ENCODE measurements around the gene S100A10. TPM values are rescaled to one million over a fixed set of nuclear protein-coding genes. Genes with fewer than 3 reads are reported as not detected.

The S100A10 gene
- total RNA-seq, 1 experiment from 2014 or later, result 160 TPM

DNA sequence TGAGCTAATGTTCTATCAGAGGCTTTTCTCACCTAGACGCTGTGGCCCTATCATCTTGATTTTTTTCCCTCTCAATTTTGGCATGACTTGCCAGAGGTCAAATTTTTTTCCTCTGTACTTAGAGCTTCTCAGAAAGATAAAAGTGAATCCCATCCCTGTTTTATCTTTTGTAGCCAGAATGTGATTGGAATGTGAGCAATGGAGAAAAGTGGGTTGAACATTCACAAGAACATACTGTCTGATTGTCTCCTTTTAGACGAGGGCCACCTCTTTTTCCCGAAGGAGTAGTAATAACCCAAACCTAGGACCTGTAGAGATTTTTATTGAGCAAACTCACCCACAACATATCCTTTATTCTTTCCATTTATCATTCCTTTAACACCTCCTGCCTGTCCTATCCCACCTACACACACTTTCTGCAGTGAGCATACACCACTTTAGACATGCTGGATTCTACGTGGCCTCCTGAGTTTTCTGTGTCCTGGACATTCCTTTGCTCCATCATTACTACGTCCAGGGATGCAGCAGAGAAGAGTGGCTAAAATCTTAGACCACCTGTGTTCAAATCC lies 15.9 kb downstream of the S100A10 start:
- H2BK5ac ChIP-seq (ENCODE audit: insufficient read length, low read length), result no peak overlapping the region
- no peak overlapping the region for H3T11ph ChIP-seq (ENCODE audit: low read length)
- no peak overlapping the region for H4K5ac ChIP-seq (ENCODE audit: insufficient read length, low read depth, low read length)
- peaks cover 11 to 15% of the 10 kb centered on the region in 2 experiments for H3K4me1 Mint-ChIP-seq
- TF ChIP-seq, protein P1, sequence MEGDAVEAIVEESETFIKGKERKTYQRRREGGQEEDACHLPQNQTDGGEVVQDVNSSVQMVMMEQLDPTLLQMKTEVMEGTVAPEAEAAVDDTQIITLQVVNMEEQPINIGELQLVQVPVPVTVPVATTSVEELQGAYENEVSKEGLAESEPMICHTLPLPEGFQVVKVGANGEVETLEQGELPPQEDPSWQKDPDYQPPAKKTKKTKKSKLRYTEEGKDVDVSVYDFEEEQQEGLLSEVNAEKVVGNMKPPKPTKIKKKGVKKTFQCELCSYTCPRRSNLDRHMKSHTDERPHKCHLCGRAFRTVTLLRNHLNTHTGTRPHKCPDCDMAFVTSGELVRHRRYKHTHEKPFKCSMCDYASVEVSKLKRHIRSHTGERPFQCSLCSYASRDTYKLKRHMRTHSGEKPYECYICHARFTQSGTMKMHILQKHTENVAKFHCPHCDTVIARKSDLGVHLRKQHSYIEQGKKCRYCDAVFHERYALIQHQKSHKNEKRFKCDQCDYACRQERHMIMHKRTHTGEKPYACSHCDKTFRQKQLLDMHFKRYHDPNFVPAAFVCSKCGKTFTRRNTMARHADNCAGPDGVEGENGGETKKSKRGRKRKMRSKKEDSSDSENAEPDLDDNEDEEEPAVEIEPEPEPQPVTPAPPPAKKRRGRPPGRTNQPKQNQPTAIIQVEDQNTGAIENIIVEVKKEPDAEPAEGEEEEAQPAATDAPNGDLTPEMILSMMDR (conservative IDR thresholded peaks at IDR 0.05), result no peak
- H3K14ac ChIP-seq (ENCODE audit: insufficient read depth, low read length), result no peak overlapping the region
- H2AK5ac ChIP-seq (ENCODE audit: insufficient read length, low read length), result no peak overlapping the region
- H2BK20ac ChIP-seq (ENCODE audit: low read depth, low read length, poor library complexity, severe bottlenecking), result no peak overlapping the region
- no peaks in the 10 kb centered on the region for H3K9me3 ChIP-seq (ENCODE audit: control insufficient read depth, low read depth, low read length)
- no peaks in the 10 kb centered on the region for H3K79me1 ChIP-seq (ENCODE audit: insufficient read depth, low read depth, low read length, poor library complexity, severe bottlenecking)
- no peak overlapping the region for H3K56ac ChIP-seq (ENCODE audit: insufficient read length, low read depth, low read length)
- no peaks in the 10 kb centered on the region for H3K27me3 ChIP-seq (ENCODE audit: insufficient read depth, low read length)
- H3K9ac ChIP-seq (ENCODE audit: extremely low read depth, insufficient read length, low read length), result no peak overlapping the region
- H3K4me3 Mint-ChIP-seq, result no peak overlapping the region
- no peaks in the 10 kb centered on the region for H3K79me2 ChIP-seq (ENCODE audit: insufficient read depth, low read length)
- WGBS (ENCODE audit: extremely low coverage, insufficient read length, low lambda C conversion rate), result no CpG with 5 or more reads among the region's 5 CpGs
- no peak overlapping the region for H2AFZ ChIP-seq (ENCODE audit: low read length)
- H2BK12ac ChIP-seq (ENCODE audit: insufficient read length, low read depth, low read length), result no peak overlapping the region
- no peak overlapping the region for H2BK15ac ChIP-seq (ENCODE audit: low read depth, low read length)
- H3K27ac ChIP-seq (ENCODE audit: insufficient read length, low read depth, low read length), result no peak overlapping the region
- no peak overlapping the region for H3K23ac ChIP-seq (ENCODE audit: insufficient read length, low read depth, low read length)
- no peak overlapping the region for H3K4ac ChIP-seq (ENCODE audit: low read depth, low read length)
- no peaks in the 10 kb centered on the region; the same call in 1 of the 2 replicates for H3K27me3 Mint-ChIP-seq (ENCODE audit: low read depth)
- H3K4me2 ChIP-seq (ENCODE audit: insufficient read depth, insufficient read length, low read length), result no peak overlapping the region
- no peaks in the 10 kb centered on the region for H3K9me3 Mint-ChIP-seq
- H3K27ac Mint-ChIP-seq, result no peak overlapping the region
- DNase-seq, result no peak
- no peaks in the 10 kb centered on the region for H4K20me1 ChIP-seq (ENCODE audit: control insufficient read depth, insufficient read depth, insufficient read length)
- H2BK120ac ChIP-seq (ENCODE audit: low read depth, low read length, poor library complexity, severe bottlenecking), result no peak overlapping the region
- H4K8ac ChIP-seq (replicated peaks; ENCODE audit: insufficient read length, low read depth, low read length), result no peak overlapping the region
- peaks cover 0 to 15% (median 9%) of the 10 kb centered on the region in 3 experiments; a peak in 4 of 7 replicates for H3K36me3 Mint-ChIP-seq (ENCODE audit: insufficient read depth in 1 of 3, low read depth in 3 of 3)
- H4K91ac ChIP-seq (ENCODE audit: insufficient read length, low read depth, low read length), result no peak overlapping the region
- no peaks in the 10 kb centered on the region for H3K4me1 ChIP-seq (ENCODE audit: insufficient read depth, low read length)
- H3K23me2 ChIP-seq (ENCODE audit: insufficient read length, low read depth, low read length, poor library complexity, severe bottlenecking), result no peaks in the 10 kb centered on the region
- H3K18ac ChIP-seq (ENCODE audit: insufficient read length, low read depth, low read length), result no peak overlapping the region

Measured in H9 (cell line).